Skeletal muscle cell (primary cell): ENCODE data around the gene SOX13.

Experiments
- DNase-seq: peaks from one replicate; pipeline ENCODE4 v3.0.0-alpha.2; 2010; ENCODE audit warnings: low read depth
- H3K4me3 ChIP-seq: 2 replicates; pipeline ENCODE4 v1.5.1; 2011; ENCODE audit warnings: low read depth, mild to moderate bottlenecking, control low read depth, low read length, moderate library complexity

The SOX13 gene

DNA sequence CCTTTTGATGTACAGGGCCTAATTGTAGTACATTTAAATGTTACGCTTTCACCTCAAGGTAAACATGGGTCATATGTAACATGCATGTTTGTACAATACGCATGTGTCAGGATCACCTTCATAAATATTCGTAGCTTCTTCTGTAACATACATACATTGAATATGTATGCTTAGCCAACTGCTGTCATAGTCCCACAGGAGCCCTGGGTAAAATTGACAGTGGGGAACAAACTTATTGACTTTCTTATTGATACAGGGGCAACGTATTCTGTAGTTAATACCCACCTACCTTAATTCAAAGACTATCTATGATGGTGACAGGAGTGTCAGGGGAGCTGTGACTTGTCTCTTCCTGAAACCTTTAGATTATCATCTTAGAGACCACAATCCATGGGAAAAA is 96.9 kb downstream of the SOX13 start:
- H3K4me3 ChIP-seq: no peak overlapping the region
- DNase-seq: no peak

DNA sequence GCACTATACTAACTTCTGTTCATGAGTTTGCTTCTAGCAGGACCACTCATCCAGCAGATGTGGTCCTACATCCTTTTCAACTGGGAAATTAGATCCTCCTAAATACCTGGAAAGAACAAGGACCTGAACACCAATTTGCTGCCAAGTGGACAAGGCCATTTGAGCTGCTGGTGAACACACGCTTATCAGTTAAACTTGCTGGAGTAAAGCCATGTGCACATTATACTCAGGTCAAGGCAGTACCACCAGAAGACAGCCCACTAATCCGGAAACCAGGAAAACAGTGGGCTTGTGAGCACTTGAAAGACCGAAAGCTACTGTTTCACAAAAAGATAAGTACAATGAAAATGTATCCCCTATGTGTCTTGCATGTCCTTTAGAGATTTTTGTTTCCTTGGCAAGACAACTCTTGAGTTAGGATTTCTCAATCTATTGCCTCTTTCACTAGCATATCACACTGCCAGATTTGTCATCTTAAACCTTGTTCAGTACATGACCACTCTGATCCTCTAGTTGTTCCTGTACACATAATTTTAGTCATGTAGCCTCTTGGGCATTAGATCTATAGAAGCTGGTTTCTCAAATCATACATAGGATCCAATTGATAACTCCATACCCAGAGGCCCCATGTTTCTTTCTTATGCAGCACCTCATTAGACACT is 97.7 kb downstream of the SOX13 start:
- no peak for DNase-seq
- H3K4me3 ChIP-seq: no peak overlapping the region

DNA sequence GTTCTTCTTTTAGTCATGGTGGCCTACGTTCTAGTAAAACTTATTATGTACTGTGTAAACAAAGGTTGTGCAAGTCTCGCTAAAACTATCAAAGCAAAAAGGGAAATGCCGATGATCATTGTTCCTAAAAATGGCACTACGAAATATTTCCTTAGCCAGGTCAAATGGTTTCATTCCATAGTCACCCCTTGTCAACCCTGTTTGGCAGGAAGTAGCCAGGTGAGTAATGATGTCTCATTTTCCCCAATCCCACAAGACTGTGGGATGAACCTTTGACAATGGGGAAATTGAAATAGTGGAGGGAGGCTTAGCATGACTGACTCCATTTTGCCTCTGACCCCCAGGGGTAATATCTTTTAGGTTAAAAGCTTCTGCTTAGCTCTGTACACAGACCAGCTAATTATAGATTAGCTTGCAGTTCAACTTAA is 98.8 kb downstream of the SOX13 start:
- no peak for DNase-seq
- no peak overlapping the region for H3K4me3 ChIP-seq

DNA sequence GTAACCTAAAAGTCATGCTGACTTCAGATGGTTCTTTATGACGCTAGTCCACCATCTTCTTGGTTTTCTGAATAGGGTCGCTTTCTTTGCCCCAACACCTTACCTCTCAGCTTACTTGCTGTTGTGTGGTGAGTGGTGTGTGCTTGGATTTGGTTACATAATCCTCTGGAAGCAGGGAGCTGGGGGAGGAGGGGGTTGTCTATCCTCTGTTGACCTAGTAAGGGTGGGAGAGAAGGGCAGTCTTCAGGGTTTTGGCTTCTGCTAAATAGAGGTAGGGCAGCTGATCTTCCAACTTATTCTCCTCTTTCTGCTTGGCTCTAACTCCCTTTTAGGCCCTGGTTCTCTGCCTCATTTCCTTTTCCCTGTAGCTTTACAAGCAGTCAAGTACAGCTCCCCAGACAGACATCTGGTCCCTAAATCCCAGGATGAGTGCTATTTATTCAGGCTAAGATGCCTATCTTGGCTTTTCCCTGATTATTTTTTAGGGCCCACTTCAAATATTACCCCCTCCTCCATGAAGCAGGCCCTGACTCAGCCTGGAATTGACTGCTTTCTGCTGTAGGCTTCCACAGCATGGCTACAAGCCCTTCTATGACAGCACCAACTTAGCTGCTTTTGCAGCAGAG is 99.6 kb downstream of the SOX13 start:
- H3K4me3 ChIP-seq: no peak overlapping the region
- no peak for DNase-seq

DNA sequence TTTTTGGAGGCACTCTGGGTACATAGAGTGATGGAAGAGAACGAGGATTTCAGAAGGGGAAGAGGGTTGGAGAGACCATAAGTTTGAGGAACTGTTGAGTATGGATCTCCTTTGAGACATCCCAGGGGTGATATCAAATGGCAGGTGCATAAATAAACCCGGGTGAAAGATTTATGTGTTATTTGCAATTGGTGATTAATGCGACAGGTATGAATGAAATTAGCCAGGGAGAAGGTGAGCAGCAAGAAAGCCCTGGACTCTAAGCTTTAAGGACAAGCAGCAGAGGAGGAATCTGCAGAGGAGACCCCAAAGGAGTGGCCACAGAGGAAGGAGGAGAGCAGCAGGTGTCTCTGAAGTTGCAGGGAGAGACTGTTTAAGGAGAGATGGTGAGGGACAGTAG is 102.0 kb downstream of the SOX13 start:
- DNase-seq: no peak

GRCh38 chr1:204176049-204176448 is 103.1 kb downstream of the SOX13 start:
- DNase-seq: no peak
- H3K4me3 ChIP-seq: no peak overlapping the region

More for the DNA sequence above, 102.0 kb downstream of the SOX13 start:
- H3K4me3 ChIP-seq: no peak overlapping the region

DNA sequence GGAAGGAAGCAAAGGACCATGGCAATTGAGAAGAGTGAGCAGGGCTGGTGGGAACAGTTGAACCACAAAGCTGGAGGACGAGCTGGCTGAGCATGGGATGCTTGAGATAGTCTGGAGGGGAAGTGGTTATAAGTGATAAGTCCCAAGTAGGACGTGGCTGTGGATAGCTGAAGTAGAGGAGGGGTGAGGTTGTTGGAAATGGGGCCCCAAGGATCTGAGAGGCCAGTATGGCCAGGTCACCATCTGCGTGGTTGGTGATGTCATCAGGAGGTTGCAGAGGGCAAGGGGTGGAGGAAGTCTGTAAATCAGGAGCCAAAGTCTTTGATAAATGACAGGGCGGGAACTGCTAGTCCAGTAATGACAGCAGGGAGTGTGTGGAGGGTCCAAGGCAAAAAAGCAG is 104.2 kb downstream of the SOX13 start:
- no peak for DNase-seq
- no peak overlapping the region for H3K4me3 ChIP-seq
